ENCODE measurements around the gene SAP30.

The SAP30 gene

GRCh38 chr4:173367946-173368345, 2.8 kb upstream of the SAP30 start:
- DNase-seq (ENCODE audit: low spot score), result no peak

DNA sequence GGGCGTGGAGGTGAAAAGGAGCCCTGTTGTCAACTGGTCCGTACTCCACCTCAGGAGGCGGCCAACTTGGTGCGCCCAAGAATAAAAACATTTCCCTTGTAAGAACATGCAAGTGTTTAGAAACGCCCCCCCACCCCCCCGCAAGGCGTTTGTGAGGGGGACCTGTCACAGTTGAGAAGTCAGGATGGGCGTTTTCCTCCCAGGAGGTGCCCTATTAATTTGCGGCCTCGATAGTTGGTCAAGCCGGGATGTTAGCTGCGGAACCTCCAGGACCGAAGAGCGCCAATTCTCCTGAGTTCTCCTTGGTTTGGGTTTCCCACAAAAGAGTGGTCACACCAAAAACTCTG, 651 bp upstream of the SAP30 start:
- no peak for DNase-seq (ENCODE audit: low spot score)

GRCh38 chr4:173371292-173372192, 788 bp downstream of the SAP30 start:
- DNase-seq (ENCODE audit: low spot score), result peak; percentile 72

- DNase-seq (ENCODE audit: low spot score), result no peak
Measured at GRCh38 chr4:173374588-173374987, 3.8 kb downstream of the SAP30 start.

GRCh38 chr4:173379929-173380328, 9.2 kb downstream of the SAP30 start:
- no peak for DNase-seq (ENCODE audit: low spot score)

DNA sequence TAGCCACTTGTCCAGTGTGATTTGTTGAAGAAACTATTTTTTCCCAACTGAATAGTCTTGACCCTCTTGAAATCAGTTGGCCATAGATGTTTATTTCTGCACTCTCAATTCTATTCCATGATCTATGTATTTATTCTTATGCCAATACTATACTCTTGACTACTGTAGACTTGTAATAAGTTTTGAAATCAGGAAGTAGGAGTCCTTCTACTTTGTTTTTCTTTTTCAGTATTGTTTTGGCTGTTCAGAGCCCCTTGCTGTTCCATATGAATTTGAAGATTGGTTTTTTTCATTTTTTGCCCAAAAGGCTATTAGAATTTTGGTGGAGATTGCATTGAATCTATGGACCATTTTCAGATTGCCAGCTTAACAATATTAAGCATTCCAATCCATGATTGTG, 10.2 kb downstream of the SAP30 start:
- DNase-seq (ENCODE audit: low spot score), result no peak

DNA sequence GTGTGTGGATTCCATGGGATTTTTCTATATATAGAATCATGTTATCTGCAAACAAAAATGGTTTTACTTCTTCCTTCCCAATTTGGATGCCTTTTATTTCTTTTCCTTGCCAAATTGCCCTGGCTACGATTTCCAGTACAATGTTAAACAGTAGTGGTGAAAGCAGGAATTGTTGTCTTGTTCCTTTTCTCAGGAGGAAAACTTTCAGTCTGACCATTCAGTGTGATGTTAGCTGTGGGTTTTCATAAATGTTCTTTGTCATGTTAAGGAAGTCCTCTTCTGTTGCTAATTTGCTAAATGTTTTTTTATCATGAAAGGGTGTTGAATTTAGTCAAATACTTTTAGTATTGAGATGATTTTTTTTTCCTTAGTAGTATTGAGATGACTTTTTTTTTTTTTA, 10.9 kb downstream of the SAP30 start:
- no peak for DNase-seq (ENCODE audit: low spot score)

- DNase-seq (ENCODE audit: low spot score), result no peak
Measured at GRCh38 chr4:173382349-173382748, 11.6 kb downstream of the SAP30 start.

DNA sequence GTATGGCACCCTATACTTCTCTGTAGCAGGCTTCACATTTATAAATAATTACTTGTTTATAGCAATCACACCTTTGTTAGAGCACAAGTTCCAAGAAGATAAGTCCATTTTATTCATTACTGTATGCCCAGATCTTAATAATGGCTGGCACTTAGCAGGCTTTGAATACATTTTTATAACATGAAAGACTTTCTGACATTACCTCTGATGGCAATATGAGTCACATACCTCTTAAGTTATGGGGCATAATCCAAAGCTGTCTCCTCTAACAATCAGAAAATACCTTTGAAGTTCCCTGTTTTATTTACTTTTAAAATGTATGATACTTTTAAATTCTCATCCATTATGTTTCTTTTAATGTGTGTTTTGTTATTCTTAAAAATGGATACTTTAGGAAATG, 16.0 kb downstream of the SAP30 start:
- no peak for DNase-seq (ENCODE audit: low spot score)

GRCh38 chr4:173391701-173392100, 20.9 kb downstream of the SAP30 start:
- DNase-seq (ENCODE audit: low spot score), result no peak

GRCh38 chr4:173397604-173398003, 26.9 kb downstream of the SAP30 start:
- no peak for DNase-seq (ENCODE audit: low spot score)

GRCh38 chr4:173398220-173398619, 27.5 kb downstream of the SAP30 start:
- DNase-seq (ENCODE audit: low spot score), result no peak

DNA sequence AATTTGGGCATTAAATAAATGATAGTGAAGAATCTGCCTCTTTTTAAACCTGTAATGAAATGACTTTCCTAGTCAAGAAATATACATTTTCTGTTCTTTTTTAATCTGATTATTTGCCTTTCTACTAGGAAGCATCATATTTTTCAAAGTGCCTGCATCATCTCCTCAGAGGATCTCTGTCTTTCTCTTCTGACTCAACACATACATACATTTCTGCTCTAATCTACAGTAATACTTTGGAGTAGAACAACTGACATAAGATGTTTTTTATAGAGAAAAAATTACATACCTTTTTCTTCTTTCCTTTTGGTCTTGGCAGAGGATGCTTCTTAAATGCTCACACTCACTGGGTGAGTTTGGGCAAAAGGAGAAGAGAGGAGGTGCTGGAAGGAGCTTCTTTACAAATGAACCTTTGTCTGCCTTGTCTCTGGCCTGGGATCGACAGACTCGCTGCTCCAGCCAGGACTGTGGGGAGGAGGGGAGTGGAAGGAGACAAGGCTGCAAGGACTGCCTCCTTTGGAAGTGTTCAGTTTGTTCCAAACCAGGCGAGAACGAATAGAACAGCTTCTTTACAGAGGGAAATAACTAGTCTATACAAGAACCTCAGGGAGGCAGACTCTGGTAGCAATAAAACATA, 28.1 kb downstream of the SAP30 start, which contains the start of gene SCRG1:
Gene SCRG1, minus strand, starts transcription at position 338 of the 637 bp plus-strand sequence. CDS start 7,702 bp downstream, outside the sequence.
- DNase-seq (ENCODE audit: low spot score), result no peak

GRCh38 chr4:173401063-173401462, 30.3 kb downstream of the SAP30 start:
- no peak for DNase-seq (ENCODE audit: low spot score)

- no peak for DNase-seq (ENCODE audit: low spot score)
Measured at GRCh38 chr4:173403051-173403450, 32.3 kb downstream of the SAP30 start.

GRCh38 chr4:173404296-173404865, 33.6 kb downstream of the SAP30 start:
- no peak for DNase-seq (ENCODE audit: low spot score)

DNA sequence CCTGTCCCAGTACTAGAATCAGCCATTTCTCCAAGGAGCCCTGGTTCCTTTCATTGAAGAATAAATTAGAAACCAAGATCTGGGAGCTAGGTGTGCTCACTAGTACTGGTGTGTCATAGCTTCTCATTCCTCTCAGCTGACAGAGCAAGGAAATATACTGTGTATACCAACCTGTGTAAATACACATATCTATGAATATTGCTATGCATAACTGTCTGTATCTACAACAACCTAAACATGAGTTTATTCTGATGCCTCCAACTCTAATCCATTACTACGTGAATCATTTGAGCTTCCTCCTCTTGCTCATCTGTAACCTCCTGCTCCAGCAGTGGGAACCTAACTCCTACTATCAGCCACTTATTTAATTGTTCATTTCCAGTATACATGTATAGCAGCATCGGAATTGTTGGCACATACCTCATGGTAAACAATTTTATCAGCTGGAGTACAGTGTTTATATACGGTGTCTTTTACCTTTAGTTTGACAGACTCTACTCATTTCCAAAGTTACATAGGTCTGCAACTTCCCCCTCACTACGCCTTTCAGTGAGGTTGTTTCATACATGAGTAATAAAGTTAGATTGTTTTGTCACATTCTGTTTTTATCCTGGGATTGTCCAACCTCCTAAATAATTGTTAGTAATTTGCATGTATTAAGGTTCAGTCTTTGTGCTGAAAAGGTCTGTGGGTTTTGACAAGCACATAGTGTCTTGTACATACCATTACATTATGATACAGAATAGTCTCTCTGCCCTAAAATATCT, 35.3 kb downstream of the SAP30 start:
- no peak for DNase-seq (ENCODE audit: low spot score)

DNA sequence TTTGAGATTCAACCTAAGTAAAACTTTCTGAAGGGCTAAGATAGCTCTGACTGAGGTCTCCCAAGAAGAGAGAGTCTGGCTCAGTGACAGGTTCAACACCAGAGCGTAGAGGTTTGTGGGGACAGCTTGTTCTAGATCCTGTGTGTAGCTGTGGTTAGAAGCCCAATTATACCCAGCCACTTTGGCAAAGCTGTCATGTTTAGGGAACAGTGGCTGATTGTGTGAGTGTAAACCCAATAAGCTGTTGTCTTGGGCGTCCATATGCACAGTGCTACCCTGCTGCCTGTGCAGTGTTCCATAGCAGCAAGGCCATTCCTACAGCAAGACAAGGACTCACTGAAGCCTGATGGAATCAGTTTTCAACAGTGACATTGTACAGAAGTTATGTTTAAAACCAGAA, 39.3 kb downstream of the SAP30 start:
- DNase-seq (ENCODE audit: low spot score), result no peak

- no peak for DNase-seq (ENCODE audit: low spot score)
Measured at GRCh38 chr4:173411106-173411693, 40.4 kb downstream of the SAP30 start.

DNA sequence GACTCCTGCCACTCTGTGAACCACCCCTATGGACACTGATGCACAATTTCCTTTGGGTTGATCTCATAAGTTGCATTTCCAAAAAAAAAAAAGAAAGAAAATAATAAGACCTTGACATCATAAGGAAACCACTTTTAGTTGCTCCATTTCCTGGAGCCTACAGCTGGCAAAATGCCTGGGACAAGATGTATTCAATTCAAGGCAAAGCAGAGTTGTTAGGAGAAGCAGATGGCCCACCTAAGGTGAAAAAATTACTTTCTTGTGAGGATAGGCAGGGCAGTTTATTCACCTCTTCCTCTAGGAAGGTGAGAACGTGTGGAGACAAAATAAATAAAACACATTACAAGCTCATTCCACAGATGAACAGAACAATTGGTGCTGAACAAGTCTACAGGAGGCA, 42.3 kb downstream of the SAP30 start:
- no peak for DNase-seq (ENCODE audit: low spot score)

GRCh38 chr4:173414456-173414855, 43.7 kb downstream of the SAP30 start:
- no peak for DNase-seq (ENCODE audit: low spot score)

DNA sequence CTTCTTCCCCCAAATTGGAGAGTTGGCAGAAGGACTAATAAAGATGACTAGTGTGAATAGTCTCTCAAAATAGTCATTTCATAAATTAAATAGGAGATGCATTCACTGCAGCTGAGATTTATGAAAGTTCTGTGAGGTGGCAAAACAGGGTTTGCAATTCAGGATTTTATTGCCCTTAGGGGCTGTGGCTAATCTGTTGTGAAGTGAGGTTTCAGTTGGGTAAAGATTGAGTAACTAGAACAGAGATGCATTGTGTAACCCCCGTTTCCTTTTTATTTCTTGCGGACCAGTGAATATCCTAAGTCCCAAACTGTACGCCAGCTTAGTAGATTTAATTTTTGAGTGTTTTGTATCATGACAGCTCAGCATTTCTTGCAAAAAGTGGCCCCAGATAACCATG, 44.3 kb downstream of the SAP30 start:
- DNase-seq (ENCODE audit: low spot score), result no peak
